ENCODE data around the gene ZIK1.

ZIK1 gene

DNA sequence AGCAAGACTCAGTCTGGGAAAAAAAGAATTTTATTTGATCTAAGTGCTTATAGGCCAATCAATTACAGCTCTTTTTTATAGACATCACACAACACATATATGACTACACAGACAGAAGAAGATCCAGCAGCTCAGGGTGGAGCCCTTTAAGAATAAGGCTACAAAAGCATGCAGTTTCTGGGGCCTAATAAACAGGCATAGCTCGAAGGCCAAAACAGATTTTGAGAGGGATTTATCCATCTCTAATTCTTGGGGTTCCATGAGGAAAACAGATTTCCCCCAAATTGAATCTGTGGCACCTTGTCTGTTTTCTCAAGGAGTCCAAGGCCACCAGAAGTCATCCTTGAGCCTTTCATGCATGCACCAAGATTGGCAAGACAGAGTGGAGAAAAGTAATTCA is 20.4 kb upstream of the ZIK1 start:
- Histone ChIP-seq H3K4me3 (ENCODE audit: severe bottlenecking) (no peak overlapping the region), H3K9me3 (ENCODE audit: severe bottlenecking) (peaks cover 26% of the 10 kb centered on the region)

DNA sequence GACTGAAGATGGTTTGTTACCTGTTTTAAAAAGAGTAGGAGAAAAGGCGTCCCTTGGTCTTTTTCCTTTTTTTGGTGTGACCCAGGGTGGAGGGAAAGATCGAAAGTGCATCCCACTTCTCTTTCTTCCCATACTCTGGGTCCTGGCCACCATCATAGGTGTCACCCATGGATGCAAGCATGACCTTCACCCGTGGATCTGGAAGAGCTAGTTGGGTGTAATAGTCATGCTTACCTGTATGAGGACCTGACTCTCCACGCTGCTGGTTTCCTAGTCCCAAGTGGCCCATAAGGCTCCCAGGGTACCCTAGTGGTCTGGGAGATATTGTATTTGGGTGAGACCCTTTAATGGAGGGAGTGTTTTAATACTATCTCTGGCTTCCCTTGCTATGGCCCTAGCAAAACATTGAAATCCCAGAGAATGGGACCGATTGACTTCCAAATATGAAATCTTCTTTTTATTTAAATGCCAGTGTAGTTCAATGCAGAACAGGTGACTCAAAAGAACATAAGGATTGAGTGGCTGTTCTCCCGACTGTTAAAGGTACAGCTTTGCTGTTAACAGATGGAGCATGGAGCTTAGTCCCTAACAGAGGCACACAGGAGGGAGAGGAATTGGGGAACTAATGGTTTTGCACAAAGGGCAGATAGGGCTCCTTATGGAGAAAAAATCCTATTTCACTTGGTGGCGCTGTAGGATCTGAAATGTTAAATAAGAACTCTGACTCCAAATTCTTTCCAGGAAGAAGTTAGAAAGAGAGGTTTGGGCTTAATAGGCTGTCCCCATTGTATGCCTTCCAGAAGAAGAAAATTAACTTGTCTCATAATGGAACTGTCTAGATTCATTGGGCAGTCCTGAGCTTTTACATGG is 17.3 kb upstream of the ZIK1 start:
- no peaks in the 10 kb centered on the region for H3K4me1 ChIP-seq (ENCODE audit: insufficient read depth, poor library complexity, severe bottlenecking)
- DNase-seq (ENCODE audit: low spot score) (no peak), ATAC-seq (ENCODE audit: low read depth) (no peak)
- TF ChIP-seq, protein P1, sequence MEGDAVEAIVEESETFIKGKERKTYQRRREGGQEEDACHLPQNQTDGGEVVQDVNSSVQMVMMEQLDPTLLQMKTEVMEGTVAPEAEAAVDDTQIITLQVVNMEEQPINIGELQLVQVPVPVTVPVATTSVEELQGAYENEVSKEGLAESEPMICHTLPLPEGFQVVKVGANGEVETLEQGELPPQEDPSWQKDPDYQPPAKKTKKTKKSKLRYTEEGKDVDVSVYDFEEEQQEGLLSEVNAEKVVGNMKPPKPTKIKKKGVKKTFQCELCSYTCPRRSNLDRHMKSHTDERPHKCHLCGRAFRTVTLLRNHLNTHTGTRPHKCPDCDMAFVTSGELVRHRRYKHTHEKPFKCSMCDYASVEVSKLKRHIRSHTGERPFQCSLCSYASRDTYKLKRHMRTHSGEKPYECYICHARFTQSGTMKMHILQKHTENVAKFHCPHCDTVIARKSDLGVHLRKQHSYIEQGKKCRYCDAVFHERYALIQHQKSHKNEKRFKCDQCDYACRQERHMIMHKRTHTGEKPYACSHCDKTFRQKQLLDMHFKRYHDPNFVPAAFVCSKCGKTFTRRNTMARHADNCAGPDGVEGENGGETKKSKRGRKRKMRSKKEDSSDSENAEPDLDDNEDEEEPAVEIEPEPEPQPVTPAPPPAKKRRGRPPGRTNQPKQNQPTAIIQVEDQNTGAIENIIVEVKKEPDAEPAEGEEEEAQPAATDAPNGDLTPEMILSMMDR (IDR thresholded peaks at IDR 0.05; ENCODE audit: poor library complexity, severe bottlenecking): no peak
- no peak overlapping the region for H3K27ac ChIP-seq (ENCODE audit: poor library complexity, severe bottlenecking)
- peaks cover 42% of the 10 kb centered on the region for H3K9me3 ChIP-seq (ENCODE audit: severe bottlenecking)
- H3K27me3 ChIP-seq (ENCODE audit: insufficient read depth, poor library complexity, severe bottlenecking): no peaks in the 10 kb centered on the region
- H3K36me3 ChIP-seq (ENCODE audit: low read depth): no peaks in the 10 kb centered on the region
- no peak overlapping the region for H3K4me3 ChIP-seq (ENCODE audit: severe bottlenecking)

More for the DNA sequence above, 20.4 kb upstream of the ZIK1 start:
- peaks cover under 1% of the 10 kb centered on the region for H3K4me1 ChIP-seq (ENCODE audit: insufficient read depth, poor library complexity, severe bottlenecking)
- no peaks in the 10 kb centered on the region for H3K36me3 ChIP-seq (ENCODE audit: low read depth)
- H3K27ac ChIP-seq (ENCODE audit: poor library complexity, severe bottlenecking): no peak overlapping the region
- no peak for DNase-seq (ENCODE audit: low spot score)
- ATAC-seq (ENCODE audit: low read depth): no peak
- TF ChIP-seq, protein P1 (IDR thresholded peaks at IDR 0.05; ENCODE audit: poor library complexity, severe bottlenecking): no peak
- H3K27me3 ChIP-seq (ENCODE audit: insufficient read depth, poor library complexity, severe bottlenecking): no peaks in the 10 kb centered on the region

GRCh38 chr19:57570707-57571106 is 13.2 kb upstream of the ZIK1 start:
- no peak overlapping the region for H3K27ac ChIP-seq (ENCODE audit: poor library complexity, severe bottlenecking)
- no peak for ATAC-seq (ENCODE audit: low read depth)
- TF ChIP-seq, protein P1 (IDR thresholded peaks at IDR 0.05; ENCODE audit: poor library complexity, severe bottlenecking): no peak
- no peak for DNase-seq (ENCODE audit: low spot score)
- peaks cover 54% of the 10 kb centered on the region for H3K9me3 ChIP-seq (ENCODE audit: severe bottlenecking)
- peaks cover 38% of the 10 kb centered on the region for H3K36me3 ChIP-seq (ENCODE audit: low read depth)
- H3K4me3 ChIP-seq (ENCODE audit: severe bottlenecking): no peak overlapping the region
- no peaks in the 10 kb centered on the region for H3K27me3 ChIP-seq (ENCODE audit: insufficient read depth, poor library complexity, severe bottlenecking)
- no peaks in the 10 kb centered on the region for H3K4me1 ChIP-seq (ENCODE audit: insufficient read depth, poor library complexity, severe bottlenecking)

GRCh38 chr19:57572415-57572947 is 11.5 kb upstream of the ZIK1 start:
- Histone ChIP-seq H3K9me3 (ENCODE audit: severe bottlenecking) (peaks cover 42% of the 10 kb centered on the region), H3K36me3 (ENCODE audit: low read depth) (peaks cover 52% of the 10 kb centered on the region), H3K27ac (ENCODE audit: poor library complexity, severe bottlenecking) (no peak overlapping the region), H3K4me1 (ENCODE audit: insufficient read depth, poor library complexity, severe bottlenecking) (no peaks in the 10 kb centered on the region), H3K27me3 (ENCODE audit: insufficient read depth, poor library complexity, severe bottlenecking) (no peaks in the 10 kb centered on the region), H3K4me3 (ENCODE audit: severe bottlenecking) (no peak overlapping the region)
- ATAC-seq (ENCODE audit: low read depth): no peak
- TF ChIP-seq, protein P1 (IDR thresholded peaks at IDR 0.05; ENCODE audit: poor library complexity, severe bottlenecking): no peak
- no peak for DNase-seq (ENCODE audit: low spot score)

DNA sequence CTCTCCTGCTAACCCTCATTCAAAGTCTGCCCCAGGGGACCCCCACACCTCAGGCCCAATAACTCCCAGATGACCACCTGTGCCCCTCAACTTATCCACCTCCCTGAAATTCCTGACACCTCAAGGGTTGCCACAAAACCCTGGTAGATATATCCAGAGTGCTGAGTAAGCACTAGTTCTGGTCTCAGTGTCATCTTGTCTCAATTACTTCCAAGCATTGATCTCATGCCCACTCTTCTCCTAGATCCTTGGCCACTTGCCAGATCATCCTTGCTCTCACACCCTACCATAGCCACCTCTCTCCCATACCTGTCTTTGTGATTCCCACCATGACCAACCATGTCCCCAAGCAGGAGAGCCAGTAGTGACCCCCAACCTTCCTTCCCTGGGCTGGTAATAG is 7.3 kb upstream of the ZIK1 start:
- TF ChIP-seq, protein P1 (IDR thresholded peaks at IDR 0.05; ENCODE audit: poor library complexity, severe bottlenecking): no peak
- peaks cover 52% of the 10 kb centered on the region for H3K36me3 ChIP-seq (ENCODE audit: low read depth)
- DNase-seq (ENCODE audit: low spot score): no peak
- H3K27me3 ChIP-seq (ENCODE audit: insufficient read depth, poor library complexity, severe bottlenecking): no peaks in the 10 kb centered on the region
- H3K9me3 ChIP-seq (ENCODE audit: severe bottlenecking): peaks cover 31% of the 10 kb centered on the region
- H3K4me3 ChIP-seq (ENCODE audit: severe bottlenecking): no peak overlapping the region
- H3K4me1 ChIP-seq (ENCODE audit: insufficient read depth, poor library complexity, severe bottlenecking): peaks cover 3% of the 10 kb centered on the region
- no peak overlapping the region for H3K27ac ChIP-seq (ENCODE audit: poor library complexity, severe bottlenecking)
- no peak for ATAC-seq (ENCODE audit: low read depth)

Measured in RWPE2 (cell line).